ENCODE results near the gene ATOH8. TPM values are rescaled to one million over a fixed set of nuclear protein-coding genes. Genes with fewer than 3 reads are reported as not detected.
A peak's percentile ranks its signal among the peaks of the same experiment; 100 is the strongest.

ATOH8 gene
- total RNA-seq, 1 donor from 2014 or later = 0.52 TPM

DNA sequence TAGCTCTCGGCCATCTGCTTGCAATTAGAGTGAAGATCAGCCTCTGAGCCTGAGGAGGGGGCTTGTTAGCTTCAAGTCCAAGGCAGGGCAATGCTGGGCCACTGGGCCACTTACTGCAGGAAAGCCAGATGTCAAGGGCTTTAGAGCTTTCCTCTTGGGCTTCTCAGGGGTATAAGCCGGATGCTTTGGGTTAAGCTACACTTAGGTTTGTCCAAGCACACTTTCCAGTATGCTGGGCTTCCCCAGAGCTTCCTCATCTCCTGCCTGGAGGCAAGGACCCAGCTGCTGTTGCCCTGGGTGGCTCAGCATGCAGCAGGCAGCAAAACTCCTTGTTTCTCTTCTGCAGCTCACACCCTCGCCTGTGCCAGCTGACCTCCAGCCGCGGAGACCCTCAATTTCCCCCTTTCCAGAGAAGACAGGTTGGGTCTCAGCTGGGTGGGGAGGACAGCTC is 29.0 kb upstream of the ATOH8 start:
- no peak for TF ChIP-seq CTCF (conservative IDR thresholded peaks at IDR 0.05; ENCODE audit: low read depth, low read length)
- DNase-seq (ENCODE audit: low read depth) = no peak
- H3K4me3 ChIP-seq (ENCODE audit: low read depth, low read length) = no peak overlapping the region

DNA sequence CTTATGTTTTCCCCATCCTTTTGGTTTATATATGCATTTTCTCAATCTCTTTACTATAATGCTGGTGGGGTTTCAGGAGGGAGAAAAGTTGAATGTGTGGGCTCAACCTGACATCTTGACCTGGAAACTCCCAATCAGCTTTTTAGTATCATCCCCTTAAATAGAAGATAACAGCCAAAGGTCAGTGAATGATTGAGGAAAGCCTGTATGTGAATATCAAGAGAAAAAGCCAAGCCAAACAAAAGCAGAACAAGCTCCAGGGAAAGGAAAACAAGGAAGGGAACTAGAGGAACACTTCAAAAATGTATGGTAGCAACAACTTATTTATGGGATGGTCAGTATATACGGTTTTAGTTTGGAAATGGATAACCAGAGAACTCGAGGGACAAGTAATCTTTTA is 28.3 kb upstream of the ATOH8 start:
- TF ChIP-seq CTCF (conservative IDR thresholded peaks at IDR 0.05; ENCODE audit: low read depth, low read length) = no peak
- DNase-seq (ENCODE audit: low read depth) = no peak
- no peak overlapping the region for H3K4me3 ChIP-seq (ENCODE audit: low read depth, low read length)

DNA sequence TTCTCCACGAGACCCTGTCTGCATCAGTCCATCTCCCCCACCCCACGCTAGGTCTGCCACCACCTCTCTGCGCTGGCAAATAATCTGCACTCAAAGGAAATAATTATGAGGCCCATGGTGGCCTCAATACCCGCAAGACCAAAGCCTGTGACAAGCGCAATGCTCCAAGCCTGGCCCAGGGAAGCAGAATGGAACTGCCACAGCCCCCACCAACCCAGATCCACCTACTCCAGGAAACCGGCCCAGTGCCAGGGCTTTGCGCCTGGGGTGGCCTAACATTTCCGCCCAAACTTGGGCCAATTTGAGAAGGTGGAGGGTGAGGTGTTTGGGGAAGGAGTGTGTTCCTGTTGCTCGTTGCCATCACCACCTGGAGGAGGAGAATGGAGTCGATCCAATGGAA is 26.0 kb upstream of the ATOH8 start:
- H3K4me3 ChIP-seq (ENCODE audit: low read depth, low read length) = no peak overlapping the region
- TF ChIP-seq CTCF (conservative IDR thresholded peaks at IDR 0.05; ENCODE audit: low read depth, low read length) = no peak
- no peak for DNase-seq (ENCODE audit: low read depth)

GRCh38 chr2:85728342-85728741 is 25.4 kb upstream of the ATOH8 start:
- DNase-seq (ENCODE audit: low read depth) = no peak
- TF ChIP-seq CTCF (conservative IDR thresholded peaks at IDR 0.05; ENCODE audit: low read depth, low read length) = no peak
- H3K4me3 ChIP-seq (ENCODE audit: low read depth, low read length) = no peak overlapping the region

- DNase-seq (ENCODE audit: low read depth) = no peak
- TF ChIP-seq CTCF (conservative IDR thresholded peaks at IDR 0.05; ENCODE audit: low read depth, low read length) = peak; percentile 98
Observed at GRCh38 chr2:85728883-85729824, 24.6 kb upstream of the ATOH8 start.

DNA sequence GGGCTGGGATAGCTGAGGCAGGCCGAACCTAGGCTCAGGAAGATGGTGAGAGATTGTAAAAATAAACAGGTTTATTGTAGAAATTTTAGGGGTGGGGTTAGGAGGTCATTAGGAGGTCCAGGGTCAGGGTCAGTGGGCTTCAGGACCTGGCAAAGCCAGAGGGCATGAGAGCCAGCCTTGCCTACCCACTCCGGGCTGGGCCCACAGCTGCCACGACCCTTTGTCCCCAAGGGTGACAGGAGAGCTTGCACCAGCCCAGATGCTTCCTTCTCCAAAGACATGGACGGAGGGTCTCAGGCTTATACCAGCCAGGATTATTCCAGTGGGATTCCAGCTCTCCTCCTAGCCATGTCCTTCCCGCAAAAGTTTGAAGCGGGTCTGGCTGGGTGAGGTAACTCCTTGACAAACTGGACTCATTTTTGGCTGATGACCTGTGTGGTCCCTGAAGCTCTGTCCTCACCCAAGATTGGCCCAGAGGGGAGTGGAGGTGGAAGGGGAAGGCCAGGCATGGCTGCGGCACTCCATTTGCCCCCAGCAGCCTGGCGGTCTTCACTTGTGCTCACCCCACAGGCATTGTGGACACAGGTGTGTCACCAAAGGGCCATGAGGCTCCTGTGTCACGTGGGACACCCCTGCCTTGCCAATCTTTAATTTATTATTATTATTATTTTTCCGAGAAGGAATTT is 23.8 kb upstream of the ATOH8 start:
- TF ChIP-seq CTCF (conservative IDR thresholded peaks at IDR 0.05; ENCODE audit: low read depth, low read length) = no peak
- no peak overlapping the region for H3K4me3 ChIP-seq (ENCODE audit: low read depth, low read length)
- no peak for DNase-seq (ENCODE audit: low read depth)

More at GRCh38 chr2:85728883-85729824, 24.6 kb upstream of the ATOH8 start:
- no peak overlapping the region for H3K4me3 ChIP-seq (ENCODE audit: low read depth, low read length)

Measured in epithelial cell of proximal tubule (primary cell).